Measurements from ENCODE around the gene HPD. TPM values are rescaled to one million over a fixed set of nuclear protein-coding genes. Genes with fewer than 3 reads are reported as not detected.
A peak's percentile ranks its signal among the peaks of the same experiment; 100 is the strongest.
"Not testable (repeated sequence)": the region's sequence is repeated elsewhere in the genome, so short reads cannot be mapped to it uniquely, and the experiment has no call there.

HPD gene
- total RNA-seq, 1 donor from 2014 or later = not detected

DNA sequence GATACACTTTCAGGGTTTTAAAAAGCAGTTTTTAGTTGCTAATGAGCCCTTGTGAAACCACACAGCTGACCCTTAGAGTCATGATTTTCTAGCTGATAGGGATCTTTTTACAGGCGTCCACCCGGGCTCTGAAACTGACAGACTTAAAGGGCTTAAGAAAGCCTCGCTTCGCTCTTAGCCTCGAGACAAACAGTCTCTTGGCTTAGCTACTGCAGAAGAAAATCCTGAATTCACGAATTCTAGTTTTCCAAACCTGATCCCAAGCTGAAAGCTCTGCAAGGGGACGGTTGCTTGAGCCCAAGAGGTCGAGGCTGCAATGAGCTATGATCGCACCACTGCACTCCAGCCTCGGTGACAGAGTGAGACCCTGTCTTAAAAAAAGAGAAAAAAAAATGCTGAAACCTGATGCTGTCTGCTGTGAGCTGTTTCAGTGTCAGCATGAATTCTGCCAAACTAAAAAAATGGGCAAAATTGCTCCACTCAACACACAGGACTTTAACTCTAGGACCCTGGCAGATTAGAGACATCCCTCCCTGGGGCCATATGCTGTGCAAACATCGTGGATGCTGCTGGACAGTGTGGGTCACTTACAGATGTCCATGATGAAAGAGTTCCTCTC is 3.1 kb upstream of the HPD start:
- DNase-seq = no peak

DNA sequence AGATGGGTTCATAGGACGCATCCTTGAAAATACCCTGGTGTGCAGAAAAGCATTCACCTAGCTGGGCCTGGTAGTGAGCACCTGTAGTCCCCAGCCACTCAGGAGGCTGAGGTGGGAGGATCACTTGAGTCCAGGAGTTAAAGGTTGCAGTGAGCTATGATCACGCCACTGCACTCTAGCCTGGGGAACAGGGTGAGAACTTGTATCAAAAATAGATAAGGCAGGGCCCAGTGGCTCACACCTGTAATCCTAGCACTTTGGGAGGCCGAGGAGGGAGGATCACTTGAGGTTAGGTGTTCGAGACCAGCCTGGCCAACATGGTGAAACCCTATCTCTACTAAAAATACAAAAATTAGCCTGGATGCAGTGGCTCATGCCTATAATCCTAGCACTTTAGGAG is 2.0 kb upstream of the HPD start:
- not testable (repeated sequence) for DNase-seq

DNA sequence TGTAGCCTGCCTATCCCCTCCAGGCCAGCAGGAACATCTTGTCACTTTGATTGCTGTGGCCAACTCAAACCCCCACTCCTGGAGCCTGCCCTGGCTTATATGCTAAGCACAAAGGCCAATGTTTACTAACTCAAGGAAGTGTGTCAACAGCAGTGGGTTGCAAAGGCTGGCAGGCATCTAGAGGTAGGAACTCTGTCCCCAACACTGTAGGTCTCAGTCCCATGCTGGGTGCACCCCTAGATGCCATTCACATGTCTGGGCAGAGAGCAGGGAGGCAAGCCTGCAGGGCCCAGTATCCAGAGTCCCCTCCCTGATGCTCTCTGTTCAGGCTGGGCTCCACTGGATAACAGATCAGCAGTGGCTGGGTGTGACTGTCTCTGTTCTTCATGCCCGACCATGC is 1.6 kb upstream of the HPD start:
- no peak for DNase-seq

- DNase-seq = no peak
Observed at GRCh38 chr12:121858318-121858661, 369 bp downstream of the HPD start.

DNA sequence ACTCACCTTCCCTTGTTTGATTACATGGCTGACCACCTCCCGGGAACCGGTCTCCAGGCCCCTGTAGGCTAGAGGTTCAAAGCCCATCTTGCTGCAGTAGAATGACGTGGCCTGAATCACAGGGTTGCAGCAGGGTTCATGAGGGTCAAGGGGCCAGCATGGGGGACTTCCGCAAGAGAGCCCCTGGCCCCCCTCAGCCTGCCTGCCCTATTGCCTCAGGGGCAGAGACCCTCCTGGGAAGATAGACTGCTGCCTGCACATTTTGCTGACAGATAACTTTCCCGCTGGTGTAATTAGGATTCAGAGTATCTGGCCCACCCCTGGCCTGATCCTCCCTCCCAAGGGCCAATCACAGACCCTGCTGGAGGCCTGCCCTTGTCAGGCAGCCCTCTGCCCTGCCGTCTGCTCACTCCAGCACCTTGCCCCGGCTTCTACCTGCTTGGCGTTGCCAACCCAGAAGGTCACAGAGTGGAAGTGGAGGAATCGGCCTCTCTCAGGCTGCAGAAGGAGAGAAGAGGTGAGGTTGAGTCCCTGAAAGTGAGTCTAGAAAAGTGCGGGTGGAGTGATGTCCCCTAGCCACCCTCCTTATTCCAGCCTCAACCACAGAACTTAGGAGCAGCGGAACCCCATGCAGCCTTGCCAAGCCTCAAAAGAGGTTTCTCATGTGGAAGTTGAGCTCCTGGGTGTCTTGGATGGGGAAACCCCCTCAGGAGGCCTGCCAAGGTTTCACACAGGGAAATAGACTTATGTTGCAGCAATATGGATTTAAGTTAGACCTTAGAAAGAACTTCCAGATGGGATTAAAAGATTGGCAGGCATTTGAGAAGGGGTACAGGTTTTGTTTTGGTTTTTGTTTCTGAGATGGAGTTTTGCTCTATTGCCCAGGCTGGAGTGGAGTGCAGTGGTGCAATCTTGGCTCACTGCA is 1.1 kb downstream of the HPD start:
- no peak for DNase-seq

GRCh38 chr12:121852392-121852791 is 6.3 kb downstream of the HPD start:
- not testable (repeated sequence) for DNase-seq

DNA sequence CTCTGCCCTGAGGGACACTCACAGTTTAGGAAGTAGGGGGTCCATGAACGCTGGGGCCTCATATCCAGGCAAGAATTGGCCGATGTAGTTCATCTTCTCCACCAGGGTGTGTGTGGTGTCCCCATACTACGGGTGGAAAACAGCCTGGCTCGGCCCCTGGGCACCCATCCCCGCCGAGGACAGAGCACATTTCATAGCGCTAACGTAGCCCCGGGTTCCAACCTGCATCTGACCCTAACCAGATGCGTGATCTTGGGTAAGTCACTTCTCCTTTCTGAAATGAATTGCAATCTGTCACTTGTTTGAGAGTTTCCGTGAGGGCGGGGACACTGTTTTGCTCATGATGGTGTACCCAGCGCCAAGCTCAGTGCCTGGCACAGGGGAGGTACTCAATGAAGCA is 9.0 kb downstream of the HPD start:
- DNase-seq = no peak

GRCh38 chr12:121849211-121849610 is 9.4 kb downstream of the HPD start:
- DNase-seq = no peak

- DNase-seq = no peak
Observed at GRCh38 chr12:121845701-121846100, 13.0 kb downstream of the HPD start.

GRCh38 chr12:121843236-121843982 is 15.2 kb downstream of the HPD start:
- no peak for DNase-seq

GRCh38 chr12:121839993-121840761 is 18.5 kb downstream of the HPD start:
- DNase-seq = no peak

- peak; percentile 91 for DNase-seq
Observed at GRCh38 chr12:121839106-121839992, 19.3 kb downstream of the HPD start.

GRCh38 chr12:121838126-121838525 is 20.5 kb downstream of the HPD start:
- no peak for DNase-seq

DNA sequence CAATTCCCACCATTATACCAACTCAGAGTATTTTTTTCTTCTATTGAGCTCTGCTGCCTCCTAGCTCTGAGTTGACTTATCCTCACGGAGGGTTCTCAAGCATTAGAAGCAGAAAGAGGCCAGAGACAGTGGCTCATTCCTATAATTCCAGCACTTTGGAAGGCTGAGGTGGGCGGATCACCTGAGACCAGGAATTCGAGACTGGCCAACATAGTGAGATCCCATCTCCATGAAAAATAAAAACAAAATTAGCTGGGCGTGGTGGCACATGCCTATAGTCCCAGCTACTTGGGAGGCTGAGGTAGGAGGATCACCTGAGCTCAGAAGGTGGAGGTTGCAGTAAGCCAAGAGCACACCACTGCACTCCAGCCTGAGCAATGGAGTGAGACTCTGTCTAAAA is 21.0 kb downstream of the HPD start:
- DNase-seq = no peak

- DNase-seq = no peak
Observed at GRCh38 chr12:121831571-121832245, 27.0 kb downstream of the HPD start.

GRCh38 chr12:121830588-121831265 is 27.9 kb downstream of the HPD start:
- no peak for DNase-seq

- DNase-seq = no peak
Observed at GRCh38 chr12:121830134-121830533, 28.5 kb downstream of the HPD start.

GRCh38 chr12:121829250-121829918 is 29.3 kb downstream of the HPD start:
- DNase-seq = no peak

DNA sequence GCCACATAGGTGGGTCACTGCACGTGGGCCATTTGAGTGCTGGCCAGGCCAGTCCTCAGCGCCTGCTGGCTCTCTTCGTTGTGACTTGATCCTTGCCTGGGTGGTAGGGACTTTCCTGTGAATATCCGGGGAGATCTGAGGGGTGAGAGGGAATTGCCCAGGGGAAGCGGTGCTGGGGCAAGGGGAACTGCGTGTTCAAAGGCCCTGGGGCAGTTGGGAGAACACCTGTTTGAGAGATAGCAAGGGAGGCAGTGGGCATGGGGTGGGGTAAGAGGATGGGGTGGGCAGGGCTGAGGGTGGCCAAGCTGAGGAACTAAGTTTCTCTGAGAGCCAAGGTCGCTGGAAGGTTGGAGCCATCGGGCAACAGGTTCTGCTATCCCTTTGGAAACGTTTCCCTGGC is 29.8 kb downstream of the HPD start:
- no peak for DNase-seq

DNA sequence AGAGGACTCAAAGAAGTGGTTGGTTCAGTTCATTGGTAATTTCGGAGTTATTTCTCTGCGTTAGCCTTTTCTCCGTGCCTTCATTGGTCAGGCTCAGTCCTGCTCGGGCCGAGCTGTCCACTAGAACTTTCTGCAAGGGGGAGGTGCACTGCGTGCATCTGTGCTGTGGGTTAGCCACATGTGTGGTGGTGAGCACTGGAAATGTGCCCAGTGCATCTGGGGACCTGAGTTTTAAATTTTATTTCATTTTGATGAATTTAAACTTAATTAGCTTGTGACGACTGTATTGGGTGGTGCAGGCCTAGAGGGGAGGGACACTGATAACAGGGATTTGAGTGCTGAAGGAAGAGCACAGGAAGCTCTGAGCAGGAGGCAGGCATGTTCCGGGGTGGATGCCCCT is 30.4 kb downstream of the HPD start:
- DNase-seq = no peak

Data from occipital lobe (tissue), 2 donors.